ENCODE data around the gene BRMS1. TPM values are rescaled to one million over a fixed set of nuclear protein-coding genes. Genes with fewer than 3 reads are reported as not detected.
"Not testable (repeated sequence)": the region's sequence is repeated elsewhere in the genome, so short reads cannot be mapped to it uniquely, and the experiment has no call there.

BRMS1 gene
- total RNA-seq, 1 experiment from 2014 or later = 32.0 TPM

GRCh38 chr11:66325263-66325671 is 19.6 kb downstream of the BRMS1 start:
- Histone ChIP-seq H3K36me3 (ENCODE audit: insufficient read depth, low read length) (no peaks in the 10 kb centered on the region), H3K9me2 (replicated peaks; ENCODE audit: insufficient read depth, low read length) (no peaks in the 10 kb centered on the region), H3K27ac (ENCODE audit: low read length) (no peak overlapping the region), H3K9me3 (ENCODE audit: low read length) (no peaks in the 10 kb centered on the region), H4K20me1 (ENCODE audit: insufficient read depth, low read depth, low read length) (no peaks in the 10 kb centered on the region), H3K27me3 (ENCODE audit: low read length) (no peaks in the 10 kb centered on the region), H3K4me1 (ENCODE audit: low read length) (peaks cover 16% of the 10 kb centered on the region), H3K4me2 (ENCODE audit: low read depth, low read length, poor library complexity, severe bottlenecking) (no peak overlapping the region), H3K79me2 (ENCODE audit: low read length) (no peaks in the 10 kb centered on the region), H2AFZ (ENCODE audit: low read length) (no peak overlapping the region), H3K4me3 (ENCODE audit: low read length) (no peak overlapping the region), H3K9ac (ENCODE audit: low read length) (no peak overlapping the region)
- DNase-seq = no peak

- Histone ChIP-seq H3K9me3 (ENCODE audit: low read length) (no peaks in the 10 kb centered on the region), H3K4me2 (ENCODE audit: low read depth, low read length, poor library complexity, severe bottlenecking) (no peak overlapping the region), H3K9me2 (replicated peaks; ENCODE audit: insufficient read depth, low read length) (no peaks in the 10 kb centered on the region), H3K27ac (ENCODE audit: low read length) (no peak overlapping the region), H2AFZ (ENCODE audit: low read length) (no peak overlapping the region), H3K27me3 (ENCODE audit: low read length) (no peaks in the 10 kb centered on the region), H3K36me3 (ENCODE audit: insufficient read depth, low read length) (no peaks in the 10 kb centered on the region), H4K20me1 (ENCODE audit: insufficient read depth, low read depth, low read length) (no peaks in the 10 kb centered on the region), H3K79me2 (ENCODE audit: low read length) (no peaks in the 10 kb centered on the region), H3K9ac (ENCODE audit: low read length) (no peak overlapping the region), H3K4me1 (ENCODE audit: low read length) (peaks cover 16% of the 10 kb centered on the region), H3K4me3 (ENCODE audit: low read length) (no peak overlapping the region)
- DNase-seq = no peak
These were observed 20.2 kb downstream of the BRMS1 start for GRCh38 chr11:66324664-66325063.

GRCh38 chr11:66323684-66324083 is 21.2 kb downstream of the BRMS1 start:
- no peaks in the 10 kb centered on the region for H3K9me2 ChIP-seq (replicated peaks; ENCODE audit: insufficient read depth, low read length)
- H2AFZ ChIP-seq (ENCODE audit: low read length) = no peak overlapping the region
- H4K20me1 ChIP-seq (ENCODE audit: insufficient read depth, low read depth, low read length) = no peaks in the 10 kb centered on the region
- no peaks in the 10 kb centered on the region for H3K79me2 ChIP-seq (ENCODE audit: low read length)
- H3K9ac ChIP-seq (ENCODE audit: low read length) = no peak overlapping the region
- H3K9me3 ChIP-seq (ENCODE audit: low read length) = no peaks in the 10 kb centered on the region
- no peaks in the 10 kb centered on the region for H3K27me3 ChIP-seq (ENCODE audit: low read length)
- no peak for DNase-seq
- H3K4me2 ChIP-seq (ENCODE audit: low read depth, low read length, poor library complexity, severe bottlenecking) = no peak overlapping the region
- no peaks in the 10 kb centered on the region for H3K36me3 ChIP-seq (ENCODE audit: insufficient read depth, low read length)
- H3K4me3 ChIP-seq (ENCODE audit: low read length) = no peak overlapping the region
- peaks cover 20% of the 10 kb centered on the region for H3K4me1 ChIP-seq (ENCODE audit: low read length)
- no peak overlapping the region for H3K27ac ChIP-seq (ENCODE audit: low read length)

GRCh38 chr11:66322732-66323427 is 22.0 kb downstream of the BRMS1 start:
- no peak overlapping the region for H2AFZ ChIP-seq (ENCODE audit: low read length)
- no peaks in the 10 kb centered on the region for H3K36me3 ChIP-seq (ENCODE audit: insufficient read depth, low read length)
- H3K9me3 ChIP-seq (ENCODE audit: low read length) = no peaks in the 10 kb centered on the region
- no peak overlapping the region for H3K27ac ChIP-seq (ENCODE audit: low read length)
- no peaks in the 10 kb centered on the region for H3K27me3 ChIP-seq (ENCODE audit: low read length)
- H3K9me2 ChIP-seq (replicated peaks; ENCODE audit: insufficient read depth, low read length) = no peaks in the 10 kb centered on the region
- no peak overlapping the region for H3K4me2 ChIP-seq (ENCODE audit: low read depth, low read length, poor library complexity, severe bottlenecking)
- H3K4me3 ChIP-seq (ENCODE audit: low read length) = no peak overlapping the region
- no peak for DNase-seq
- peaks cover 20% of the 10 kb centered on the region for H3K4me1 ChIP-seq (ENCODE audit: low read length)
- H4K20me1 ChIP-seq (ENCODE audit: insufficient read depth, low read depth, low read length) = no peaks in the 10 kb centered on the region
- H3K9ac ChIP-seq (ENCODE audit: low read length) = no peak overlapping the region
- H3K79me2 ChIP-seq (ENCODE audit: low read length) = no peaks in the 10 kb centered on the region

- DNase-seq = no peak
These were observed 23.3 kb downstream of the BRMS1 start for GRCh38 chr11:66321606-66322005.

GRCh38 chr11:66320748-66321147 is 24.2 kb downstream of the BRMS1 start:
- not testable (repeated sequence) for DNase-seq
- peaks cover 26% of the 10 kb centered on the region for H3K4me1 ChIP-seq (ENCODE audit: low read length)

More at GRCh38 chr11:66321606-66322005, 23.3 kb downstream of the BRMS1 start:
- Histone ChIP-seq H4K20me1 (ENCODE audit: insufficient read depth, low read depth, low read length) (no peaks in the 10 kb centered on the region), H3K27ac (ENCODE audit: low read length) (no peak overlapping the region), H3K9me3 (ENCODE audit: low read length) (no peaks in the 10 kb centered on the region), H3K79me2 (ENCODE audit: low read length) (no peaks in the 10 kb centered on the region), H3K4me2 (ENCODE audit: low read depth, low read length, poor library complexity, severe bottlenecking) (no peak overlapping the region), H3K9me2 (replicated peaks; ENCODE audit: insufficient read depth, low read length) (no peaks in the 10 kb centered on the region), H3K27me3 (ENCODE audit: low read length) (no peaks in the 10 kb centered on the region), H2AFZ (ENCODE audit: low read length) (no peak overlapping the region), H3K4me3 (ENCODE audit: low read length) (no peak overlapping the region), H3K36me3 (ENCODE audit: insufficient read depth, low read length) (no peaks in the 10 kb centered on the region), H3K4me1 (ENCODE audit: low read length) (peaks cover 29% of the 10 kb centered on the region), H3K9ac (ENCODE audit: low read length) (no peak overlapping the region)

GRCh38 chr11:66320289-66320688 is 24.6 kb downstream of the BRMS1 start:
- H3K27ac ChIP-seq (ENCODE audit: low read length); H3K27me3 ChIP-seq (ENCODE audit: low read length); H3K36me3 ChIP-seq (ENCODE audit: insufficient read depth, low read length); DNase-seq; H3K9me3 ChIP-seq (ENCODE audit: low read length); H3K9me2 ChIP-seq (replicated peaks; ENCODE audit: insufficient read depth, low read length); H3K4me3 ChIP-seq (ENCODE audit: low read length); H3K79me2 ChIP-seq (ENCODE audit: low read length); H4K20me1 ChIP-seq (ENCODE audit: insufficient read depth, low read depth, low read length); H2AFZ ChIP-seq (ENCODE audit: low read length); H3K4me2 ChIP-seq (ENCODE audit: low read depth, low read length, poor library complexity, severe bottlenecking); H3K9ac ChIP-seq (ENCODE audit: low read length): not testable (repeated sequence)
- peaks cover 26% of the 10 kb centered on the region for H3K4me1 ChIP-seq (ENCODE audit: low read length)

More at GRCh38 chr11:66320748-66321147, 24.2 kb downstream of the BRMS1 start:
- H3K4me2 ChIP-seq (ENCODE audit: low read depth, low read length, poor library complexity, severe bottlenecking); H3K9me2 ChIP-seq (replicated peaks; ENCODE audit: insufficient read depth, low read length); H3K9me3 ChIP-seq (ENCODE audit: low read length); H3K36me3 ChIP-seq (ENCODE audit: insufficient read depth, low read length); H3K79me2 ChIP-seq (ENCODE audit: low read length); H3K27me3 ChIP-seq (ENCODE audit: low read length); H2AFZ ChIP-seq (ENCODE audit: low read length); H4K20me1 ChIP-seq (ENCODE audit: insufficient read depth, low read depth, low read length); H3K27ac ChIP-seq (ENCODE audit: low read length); H3K9ac ChIP-seq (ENCODE audit: low read length); H3K4me3 ChIP-seq (ENCODE audit: low read length): not testable (repeated sequence)

- peak overlapping the region; percentile 54; the same call in 1 of the 2 replicates for H2AFZ ChIP-seq (ENCODE audit: low read length)
- peak overlapping the region; percentile 92 for H3K27ac ChIP-seq (ENCODE audit: low read length)
- H3K4me3 ChIP-seq (ENCODE audit: low read length) = peak overlapping the region; percentile 54
- peaks cover 29% of the 10 kb centered on the region for H3K4me1 ChIP-seq (ENCODE audit: low read length)
- peak overlapping the region; percentile 70 for H3K4me2 ChIP-seq (ENCODE audit: low read depth, low read length, poor library complexity, severe bottlenecking)
- no peaks in the 10 kb centered on the region for H3K27me3 ChIP-seq (ENCODE audit: low read length)
- no peaks in the 10 kb centered on the region for H4K20me1 ChIP-seq (ENCODE audit: insufficient read depth, low read depth, low read length)
- H3K9me3 ChIP-seq (ENCODE audit: low read length) = no peaks in the 10 kb centered on the region
- no peaks in the 10 kb centered on the region for H3K36me3 ChIP-seq (ENCODE audit: insufficient read depth, low read length)
- H3K9ac ChIP-seq (ENCODE audit: low read length) = peak overlapping the region; percentile 73
- no peak for DNase-seq
- H3K79me2 ChIP-seq (ENCODE audit: low read length) = no peaks in the 10 kb centered on the region
- H3K9me2 ChIP-seq (replicated peaks; ENCODE audit: insufficient read depth, low read length) = no peaks in the 10 kb centered on the region
These were observed 26.3 kb downstream of the BRMS1 start for GRCh38 chr11:66318600-66318970.
